ENCODE data around the gene SPSB3.
"Not testable (repeated sequence)": the region's sequence is repeated elsewhere in the genome, so short reads cannot be mapped to it uniquely, and the experiment has no call there.

The SPSB3 gene

DNA sequence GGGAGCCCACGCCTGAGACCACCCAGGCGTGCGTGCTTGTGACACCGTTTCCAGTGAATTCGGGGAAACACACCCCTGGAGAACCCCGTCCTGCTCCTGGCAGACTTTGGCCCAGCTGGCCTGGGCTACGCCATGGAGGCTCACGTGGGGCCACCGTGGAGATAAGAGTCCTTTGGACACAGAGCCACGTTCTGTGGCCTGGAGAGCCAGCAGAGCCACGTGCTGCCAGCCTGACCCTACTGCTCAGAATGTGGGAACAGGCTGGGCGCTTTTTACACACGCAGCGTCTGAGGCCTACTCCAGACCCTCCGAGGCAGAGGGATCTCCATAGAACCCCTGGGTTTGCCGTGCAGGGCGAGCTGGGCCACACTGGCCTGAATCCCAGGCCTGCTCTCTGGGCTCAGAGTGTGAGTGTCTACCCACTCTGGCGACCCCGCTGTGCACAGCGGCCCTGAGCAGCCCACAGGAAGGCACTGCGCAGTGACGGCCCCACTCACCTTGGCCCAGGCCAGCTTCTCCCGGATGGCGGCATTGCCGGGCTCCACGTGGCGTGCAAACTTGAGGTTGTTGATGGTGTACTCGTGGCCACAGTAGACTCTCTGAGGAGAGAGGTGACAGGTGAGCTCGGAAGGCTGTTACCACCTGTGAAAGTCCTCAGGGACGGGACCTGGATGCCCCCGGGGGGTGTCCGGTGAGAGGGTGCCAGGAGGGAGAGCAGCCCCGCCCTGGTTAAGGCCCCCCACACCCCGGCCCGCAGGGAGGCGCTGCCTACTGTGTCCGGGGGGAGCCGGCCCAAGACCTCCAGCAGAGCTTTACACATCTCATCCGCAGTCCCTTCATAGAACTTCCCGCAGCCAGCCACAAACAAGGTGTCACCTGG lies 34.3 kb upstream of the SPSB3 start:
- DNase-seq = no peak

GRCh38 chr16:1815461-1815860 lies 33.1 kb upstream of the SPSB3 start:
- DNase-seq = no peak

- peak; percentile 17 for DNase-seq
Measured at GRCh38 chr16:1812732-1813163, 30.4 kb upstream of the SPSB3 start.

DNA sequence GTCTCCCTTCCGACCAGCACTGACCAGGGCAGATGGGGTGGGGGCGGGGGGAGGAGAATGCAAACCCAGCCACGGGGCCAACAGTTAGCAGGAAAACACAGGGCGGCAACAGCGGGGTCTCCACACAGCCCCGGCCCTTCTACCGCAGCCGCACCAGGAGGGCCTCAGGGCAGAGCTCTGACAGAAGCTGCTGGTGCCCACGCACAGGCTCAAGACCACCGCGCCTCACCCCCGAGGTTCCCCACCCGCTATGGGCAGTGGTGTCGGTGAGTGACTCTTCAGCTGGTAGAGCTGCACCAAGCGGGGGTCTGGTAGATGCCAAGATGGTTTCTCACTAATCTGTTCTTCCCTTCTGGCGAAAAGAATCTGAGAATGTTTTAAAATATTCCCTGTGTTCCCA lies 28.2 kb upstream of the SPSB3 start:
- DNase-seq = no peak

GRCh38 chr16:1810106-1810505 lies 27.7 kb upstream of the SPSB3 start:
- no peak for DNase-seq

DNA sequence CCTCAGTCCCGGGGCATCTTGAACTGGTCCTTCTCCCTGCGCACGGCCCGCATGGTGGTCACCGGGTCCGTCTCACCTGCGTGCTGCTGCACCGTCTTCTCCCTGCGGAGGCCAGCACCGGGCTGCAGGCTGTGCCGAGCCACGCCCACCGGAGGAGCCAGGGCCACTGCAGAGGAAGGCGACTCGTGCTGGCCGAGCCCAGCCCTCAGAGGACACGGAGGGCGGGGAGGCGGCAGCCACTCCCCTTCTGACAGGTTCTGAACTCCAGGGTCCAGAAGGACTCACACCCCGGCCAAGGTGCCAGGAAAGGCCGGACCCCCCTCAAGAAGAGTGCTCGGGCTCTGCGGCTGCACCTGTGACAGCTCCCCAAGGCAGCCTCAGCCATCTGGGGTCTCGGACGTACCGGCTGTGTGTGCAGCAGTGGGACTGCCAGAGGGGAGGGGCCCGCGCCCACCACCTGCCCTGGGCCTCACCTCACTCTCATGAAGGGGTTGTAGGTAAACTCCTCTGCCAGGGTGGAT lies 27.0 kb upstream of the SPSB3 start:
- DNase-seq = no peak

DNA sequence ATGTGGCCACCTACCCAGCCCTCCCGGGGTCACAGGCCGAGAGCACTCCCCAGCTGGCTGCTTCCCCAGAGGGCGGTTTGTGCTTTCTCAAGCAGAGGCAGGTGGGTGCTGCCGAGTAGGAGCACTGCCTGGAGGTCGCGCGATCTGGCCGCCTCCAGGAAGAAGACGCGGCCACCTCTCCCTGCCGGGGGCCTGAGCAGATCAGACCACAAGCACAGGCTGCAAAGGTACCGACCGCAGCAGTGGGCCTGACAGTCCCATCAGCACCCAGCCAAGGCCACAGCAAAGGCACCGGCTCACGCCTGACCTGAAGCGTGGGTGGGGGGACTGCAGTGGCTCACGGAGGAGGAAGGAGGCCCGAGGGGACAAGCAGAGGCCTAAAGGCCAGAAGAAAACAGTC lies 26.3 kb upstream of the SPSB3 start:
- DNase-seq = no peak

DNA sequence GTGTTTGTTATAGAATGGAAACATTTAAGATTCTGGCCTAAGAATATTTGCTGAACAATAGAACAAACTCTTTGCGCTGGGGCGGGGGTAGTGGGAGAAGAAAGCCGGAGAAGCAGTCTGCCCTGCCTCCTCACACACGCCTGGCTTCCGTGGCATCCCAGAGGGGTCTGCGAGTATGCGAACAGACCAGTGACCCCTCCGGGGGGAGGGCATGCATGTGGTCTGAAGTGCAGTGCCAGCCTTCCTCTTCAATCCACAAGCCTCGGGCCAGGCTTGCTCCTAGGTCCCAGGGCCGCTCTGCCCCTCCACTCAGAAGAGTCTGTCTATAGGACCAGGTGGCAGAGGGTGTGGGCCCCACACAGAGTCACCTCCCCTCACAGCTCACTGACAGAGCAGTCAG lies 25.3 kb upstream of the SPSB3 start:
- no peak for DNase-seq

DNA sequence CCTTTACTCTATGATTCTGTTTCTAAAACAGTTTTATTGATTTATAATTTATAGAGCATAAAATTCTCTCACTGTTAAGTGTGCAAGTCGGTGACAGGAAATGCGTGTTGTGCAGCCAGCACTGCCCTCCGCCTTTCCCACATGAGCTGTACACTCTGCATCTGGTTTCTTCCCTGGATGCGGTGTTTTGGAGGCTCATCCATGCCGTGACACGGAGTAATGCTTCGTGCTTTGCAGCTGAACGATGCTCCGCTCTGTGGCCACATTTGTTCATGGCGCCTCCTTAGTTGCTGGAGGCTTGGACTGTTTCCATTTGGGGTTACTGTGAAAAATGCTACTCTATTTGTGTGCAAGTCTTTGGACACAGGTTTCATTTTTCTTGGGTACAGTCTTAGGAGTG lies 18.3 kb upstream of the SPSB3 start:
- DNase-seq = no peak

DNA sequence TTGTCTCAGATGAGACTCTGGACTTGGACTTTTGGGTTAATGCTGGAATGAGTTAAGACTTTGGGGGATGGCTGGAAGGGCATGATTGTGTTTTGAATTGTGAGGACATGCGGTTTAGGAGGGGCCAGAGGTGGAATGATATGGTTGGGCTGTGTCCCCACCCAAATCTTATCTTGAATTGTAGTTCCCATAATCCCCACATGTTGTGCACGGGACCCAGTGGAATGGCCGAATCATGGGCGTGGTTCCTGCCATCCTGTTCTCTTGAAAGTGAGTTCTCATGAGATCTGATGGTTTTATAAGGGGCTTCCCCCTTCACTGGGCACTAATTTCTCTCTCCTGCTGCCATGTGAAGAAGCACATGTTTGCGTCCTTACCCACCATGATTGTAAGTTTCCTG lies 16.9 kb upstream of the SPSB3 start:
- DNase-seq = not testable (repeated sequence)

GRCh38 chr16:1794908-1795666 lies 12.7 kb upstream of the SPSB3 start:
- no peak for DNase-seq

GRCh38 chr16:1794221-1794871 lies 12.0 kb upstream of the SPSB3 start:
- no peak for DNase-seq

DNA sequence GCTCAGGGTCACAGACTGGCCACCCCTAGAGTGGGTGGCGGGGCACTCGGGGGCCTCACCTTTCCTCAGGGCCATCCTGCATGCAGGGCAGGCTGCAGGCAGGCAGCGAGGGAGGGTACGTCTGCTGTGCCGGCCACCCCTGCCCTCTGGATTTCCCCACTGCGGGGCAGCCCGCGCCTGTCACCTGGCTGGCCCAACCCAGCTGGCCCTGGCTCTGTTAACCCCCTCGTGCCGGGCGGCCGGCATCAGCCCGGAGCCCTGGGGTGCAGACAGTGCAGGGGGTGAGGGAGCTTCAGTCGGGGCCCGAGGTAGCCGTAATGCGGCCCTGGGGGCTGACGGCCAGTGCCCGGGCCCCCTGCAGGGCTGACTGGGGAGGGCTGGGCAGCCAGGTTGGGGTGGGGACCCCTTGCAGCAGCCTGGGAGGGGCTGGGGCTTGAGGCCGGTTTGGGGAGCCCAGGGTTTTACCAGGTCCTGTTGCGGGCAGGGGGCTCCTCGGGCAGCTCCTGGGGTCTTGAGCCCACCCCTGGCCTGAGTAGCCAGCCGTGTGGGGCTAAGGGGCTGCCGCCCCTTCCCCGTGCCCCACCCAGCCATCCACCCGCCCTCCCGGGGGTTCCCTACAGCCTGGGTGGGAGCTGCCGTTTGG lies 11.3 kb upstream of the SPSB3 start, which contains the start of gene IGFALS:
IGFALS (minus strand) TSS at position 128 of the 643 bp plus-strand sequence; CDS start at position 75, 53 bp downstream.
- DNase-seq = no peak

DNA sequence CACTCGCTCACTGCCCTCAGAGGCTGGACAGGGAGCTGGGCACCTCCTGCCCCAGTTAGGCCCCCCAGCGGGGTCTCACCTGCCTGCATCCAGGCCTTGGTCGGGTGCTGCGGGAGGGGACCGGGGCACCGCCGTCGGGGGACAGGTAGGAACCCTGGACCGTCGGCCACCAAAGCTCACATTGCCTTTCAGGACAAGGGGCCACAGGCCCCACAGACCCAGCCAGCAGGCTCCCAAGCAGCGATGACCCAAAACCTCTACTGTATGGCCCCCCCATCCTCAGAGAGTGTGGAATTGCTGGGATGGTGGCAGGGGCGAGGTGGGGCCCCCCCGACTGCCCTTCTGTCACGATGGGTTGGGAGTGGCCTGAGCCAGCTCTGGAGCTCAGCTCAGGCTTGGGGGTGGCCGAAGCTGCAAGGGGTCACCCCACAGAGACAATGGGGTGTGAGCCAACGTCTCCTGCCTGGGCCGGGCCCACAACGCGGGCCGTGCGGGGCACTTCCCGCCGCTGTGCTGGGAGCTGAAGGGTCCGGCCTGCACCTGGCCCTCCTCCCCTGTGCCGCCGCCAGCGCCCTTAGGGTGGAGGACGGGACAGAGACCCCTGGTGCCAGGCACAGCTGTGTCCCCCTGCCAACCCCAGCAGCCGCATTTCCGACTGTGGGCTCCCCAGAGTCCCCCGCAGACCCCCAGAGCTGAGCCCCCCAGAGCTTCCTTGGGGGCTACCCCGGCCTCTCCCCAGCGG lies 10.6 kb upstream of the SPSB3 start:
- no peak for DNase-seq

DNA sequence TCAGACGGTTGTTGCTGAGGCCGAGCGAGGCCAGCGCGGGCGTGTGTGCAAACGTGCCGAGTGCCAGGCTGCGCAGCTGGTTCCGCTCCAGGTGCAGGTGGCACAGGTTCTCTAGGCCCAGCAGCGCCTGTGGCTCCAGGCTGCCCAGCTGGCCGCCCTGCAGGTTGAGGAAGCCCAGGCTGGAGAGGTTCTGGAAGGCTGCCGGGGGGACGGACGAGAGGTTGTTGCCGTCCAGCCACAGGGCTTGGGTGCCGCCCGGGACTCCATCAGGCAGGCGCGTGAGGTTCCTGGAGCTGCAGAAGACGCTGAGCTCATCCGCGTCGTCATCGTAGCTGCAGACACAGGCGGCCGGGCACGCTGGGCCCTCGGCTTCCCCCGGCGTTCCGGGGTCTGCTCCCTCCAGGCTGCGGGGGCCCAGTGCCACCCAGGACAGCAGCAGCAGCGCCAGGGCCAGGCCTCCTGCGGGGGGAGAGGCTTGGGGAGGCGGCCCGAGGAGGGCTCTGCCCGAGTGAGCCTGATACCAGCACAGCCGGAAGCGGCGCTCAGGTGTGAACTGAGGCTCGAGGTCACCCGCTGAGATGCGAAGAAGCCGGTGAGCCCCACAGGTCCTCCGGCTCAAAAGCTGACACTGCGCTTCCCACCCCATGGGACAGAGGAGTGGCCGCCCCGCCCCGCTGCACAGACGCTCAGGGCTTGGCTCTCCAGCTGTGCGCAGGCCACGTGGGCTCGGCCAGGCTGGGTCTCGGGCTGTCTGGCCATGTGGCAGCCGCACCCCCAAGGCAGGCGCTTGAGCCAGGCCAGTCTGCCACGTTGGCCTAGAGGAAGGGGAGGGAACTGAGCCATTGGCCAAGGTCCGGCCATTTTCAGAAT lies 9.8 kb upstream of the SPSB3 start:
- DNase-seq = no peak

DNA sequence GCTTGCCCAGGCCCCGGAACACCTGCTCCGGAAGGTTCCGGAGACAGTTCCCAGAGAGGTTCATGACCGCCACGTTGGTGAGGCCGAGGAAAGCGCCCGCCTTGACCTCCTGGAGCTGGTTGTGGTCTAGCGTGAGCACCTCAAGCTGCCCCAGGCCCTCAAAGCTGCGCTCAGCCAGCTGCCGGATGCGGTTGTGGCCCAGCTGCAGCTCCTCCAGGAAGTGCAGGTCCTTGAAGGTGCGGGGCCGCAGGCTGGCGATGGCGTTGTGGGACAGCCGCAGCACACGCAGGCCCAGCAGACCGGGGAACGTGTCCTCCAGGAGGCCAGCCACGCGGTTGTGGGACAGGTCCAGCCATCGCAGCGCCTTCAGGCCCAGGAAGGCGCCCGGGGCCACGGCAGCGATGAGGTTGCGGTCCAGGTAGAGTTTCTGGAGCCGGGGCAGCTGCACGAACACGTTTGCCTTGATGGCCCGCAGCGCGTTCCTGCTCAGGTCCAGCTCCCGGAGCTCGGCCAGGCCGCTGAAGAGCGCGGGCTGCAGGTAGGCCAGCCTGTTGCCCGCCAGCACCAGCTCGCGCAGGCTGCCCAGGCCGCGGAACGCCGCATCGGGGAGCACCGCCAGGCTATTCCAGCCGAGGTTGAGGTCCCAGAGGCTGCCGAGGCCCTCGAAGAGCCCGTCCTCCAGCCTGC lies 9.0 kb upstream of the SPSB3 start:
- no peak for DNase-seq

DNA sequence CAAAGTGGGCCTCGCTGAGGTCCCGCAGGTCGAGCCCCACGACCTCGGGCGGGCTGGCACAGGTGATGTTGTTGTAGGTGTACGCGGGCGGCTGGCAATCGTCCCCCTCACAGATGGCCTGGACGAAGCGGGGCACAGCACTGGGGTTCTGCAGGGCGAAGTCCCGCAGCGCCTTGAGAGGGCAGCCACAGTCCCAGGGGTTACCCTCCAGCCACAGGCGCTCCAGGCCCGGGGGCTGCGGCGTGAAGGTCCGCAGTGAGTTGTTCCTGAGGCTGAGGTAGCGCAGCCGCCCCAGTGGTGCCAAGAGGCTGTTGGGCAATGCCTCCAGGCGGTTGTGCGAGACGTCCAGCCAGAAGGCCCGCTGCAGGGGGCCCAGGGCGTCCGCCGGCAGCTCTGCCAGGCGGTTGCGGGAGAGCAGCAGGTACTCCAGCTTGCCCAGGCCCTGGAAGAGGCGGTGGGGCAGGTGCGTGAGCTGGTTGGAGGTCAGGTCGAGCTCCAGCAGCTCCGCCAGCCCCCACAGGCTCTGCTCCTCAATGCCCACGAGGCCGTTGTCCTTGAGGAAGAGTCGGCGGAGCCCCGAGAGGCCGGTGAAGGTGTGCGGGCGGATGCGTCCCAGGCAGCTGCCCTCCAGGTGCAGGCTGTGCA lies 8.4 kb upstream of the SPSB3 start:
- no peak for DNase-seq

DNA sequence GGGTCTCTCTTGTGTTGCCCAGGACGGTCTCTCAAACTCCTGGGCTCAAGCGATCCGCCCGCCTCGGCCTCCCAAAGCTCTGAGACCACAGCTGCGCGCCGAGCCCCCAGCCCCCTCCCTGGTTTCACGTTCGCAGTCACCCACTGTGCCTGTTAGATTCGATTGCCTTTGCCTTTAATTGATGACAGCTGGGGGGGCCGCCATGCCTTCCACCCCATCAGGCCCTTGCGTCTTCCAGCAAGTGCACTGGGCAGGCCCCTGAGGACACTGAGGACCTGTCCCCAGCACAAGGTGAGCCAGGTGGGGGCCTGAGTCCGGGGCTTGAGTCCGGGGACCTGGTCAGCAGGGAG lies 7.9 kb upstream of the SPSB3 start:
- no peak for DNase-seq

DNA sequence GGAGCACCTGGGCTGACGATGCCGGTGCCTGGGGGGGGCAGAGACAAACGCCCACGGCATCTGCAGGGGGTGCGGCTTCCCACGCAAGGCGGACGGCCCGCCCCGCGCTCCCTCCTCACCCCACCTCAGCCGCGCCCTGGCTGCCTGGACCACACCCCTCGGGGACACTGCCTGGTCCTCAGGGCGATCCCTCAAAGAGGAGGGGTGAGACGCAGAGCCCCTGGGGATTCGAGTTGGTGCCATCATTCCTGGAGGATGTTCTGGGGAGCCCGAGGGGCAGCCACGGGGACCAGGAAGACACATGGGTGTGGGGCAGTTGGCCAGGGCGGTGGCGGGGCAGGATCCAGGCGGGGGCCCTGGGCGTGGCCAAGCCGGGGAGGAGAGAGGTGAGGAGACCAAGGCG lies 7.3 kb upstream of the SPSB3 start:
- DNase-seq = no peak

- DNase-seq = no peak
Measured at GRCh38 chr16:1788708-1789100, 6.3 kb upstream of the SPSB3 start.

All from NCI-H1417 treated with DMSO at 0.1 percent for 48 hours (cell line).